ENCODE data around the gene BPGM. TPM values are rescaled to one million over a fixed set of nuclear protein-coding genes. Genes with fewer than 3 reads are reported as not detected.

Gene BPGM
- total RNA-seq, 1 donor, result 64.8 TPM

DNA sequence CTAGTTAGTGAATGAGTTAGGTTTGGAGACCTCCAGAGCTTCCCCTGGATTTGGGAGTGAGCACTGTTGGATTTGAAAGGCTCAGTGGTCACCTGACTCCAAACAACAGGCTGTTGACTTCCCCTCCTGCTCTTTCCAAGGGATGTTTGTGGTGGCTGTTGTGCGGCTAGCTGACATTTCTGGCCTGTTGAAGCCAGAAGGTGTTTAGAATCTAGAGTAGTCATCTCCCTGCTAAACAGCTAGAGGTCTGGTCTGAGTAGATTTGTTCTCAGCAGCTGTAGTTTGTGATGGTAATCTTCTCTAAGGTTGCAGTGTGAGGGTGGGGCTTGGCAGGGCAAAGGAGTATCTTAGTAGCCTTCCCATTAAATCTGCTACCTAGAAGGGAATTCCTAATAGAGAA is 30.1 kb downstream of the BPGM start:
- Histone ChIP-seq H3K4me2 (ENCODE audit: insufficient read depth, low read length) (no peak overlapping the region), H4K20me1 (ENCODE audit: insufficient read depth, low read length) (no peaks in the 10 kb centered on the region), H2AFZ (ENCODE audit: low read length) (no peak overlapping the region), H3K27me3 (ENCODE audit: insufficient read depth, low read length) (no peaks in the 10 kb centered on the region), H3K36me3 (ENCODE audit: insufficient read depth, low read length) (peaks cover 19% of the 10 kb centered on the region), H3K4me3 (ENCODE audit: insufficient read depth, low read length) (no peak overlapping the region), H3K9me3 (ENCODE audit: low read depth, low read length) (no peaks in the 10 kb centered on the region), H3K4me1 (ENCODE audit: insufficient read depth, low read length) (no peaks in the 10 kb centered on the region), H3K27ac (ENCODE audit: low read depth, low read length) (no peak overlapping the region), H3K79me2 (ENCODE audit: insufficient read depth, low read length) (peaks cover 48% of the 10 kb centered on the region)
- TF ChIP-seq, protein P1, sequence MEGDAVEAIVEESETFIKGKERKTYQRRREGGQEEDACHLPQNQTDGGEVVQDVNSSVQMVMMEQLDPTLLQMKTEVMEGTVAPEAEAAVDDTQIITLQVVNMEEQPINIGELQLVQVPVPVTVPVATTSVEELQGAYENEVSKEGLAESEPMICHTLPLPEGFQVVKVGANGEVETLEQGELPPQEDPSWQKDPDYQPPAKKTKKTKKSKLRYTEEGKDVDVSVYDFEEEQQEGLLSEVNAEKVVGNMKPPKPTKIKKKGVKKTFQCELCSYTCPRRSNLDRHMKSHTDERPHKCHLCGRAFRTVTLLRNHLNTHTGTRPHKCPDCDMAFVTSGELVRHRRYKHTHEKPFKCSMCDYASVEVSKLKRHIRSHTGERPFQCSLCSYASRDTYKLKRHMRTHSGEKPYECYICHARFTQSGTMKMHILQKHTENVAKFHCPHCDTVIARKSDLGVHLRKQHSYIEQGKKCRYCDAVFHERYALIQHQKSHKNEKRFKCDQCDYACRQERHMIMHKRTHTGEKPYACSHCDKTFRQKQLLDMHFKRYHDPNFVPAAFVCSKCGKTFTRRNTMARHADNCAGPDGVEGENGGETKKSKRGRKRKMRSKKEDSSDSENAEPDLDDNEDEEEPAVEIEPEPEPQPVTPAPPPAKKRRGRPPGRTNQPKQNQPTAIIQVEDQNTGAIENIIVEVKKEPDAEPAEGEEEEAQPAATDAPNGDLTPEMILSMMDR (IDR thresholded peaks at IDR 0.05; ENCODE audit: extremely low read depth, low read depth, low read length), result no peak
- no peak for DNase-seq (ENCODE audit: insufficient read length, low spot score, missing footprints)

DNA sequence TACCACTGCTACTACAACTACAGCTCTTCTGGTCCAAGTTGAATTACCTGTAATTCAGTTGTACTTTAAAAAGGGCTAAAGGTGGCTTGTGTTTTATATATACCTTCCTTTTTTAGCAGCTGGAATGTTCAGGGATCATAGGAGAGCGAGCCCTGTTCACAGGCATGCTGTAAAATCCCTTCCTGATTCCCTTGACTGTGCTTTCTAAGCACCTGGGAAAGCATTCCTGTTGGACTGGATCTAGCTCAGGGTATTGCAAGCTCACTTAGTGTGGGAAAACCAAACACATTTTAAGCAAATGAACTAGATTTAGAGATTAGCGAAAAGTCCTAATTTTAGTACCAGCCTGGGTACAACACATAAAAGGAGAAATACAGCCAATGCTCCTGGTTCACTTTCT is 31.5 kb downstream of the BPGM start:
- Histone ChIP-seq H3K79me2 (ENCODE audit: insufficient read depth, low read length) (peaks cover 38% of the 10 kb centered on the region), H2AFZ (ENCODE audit: low read length) (no peak overlapping the region), H3K9me3 (ENCODE audit: low read depth, low read length) (no peaks in the 10 kb centered on the region), H3K36me3 (ENCODE audit: insufficient read depth, low read length) (peaks cover 19% of the 10 kb centered on the region), H4K20me1 (ENCODE audit: insufficient read depth, low read length) (no peaks in the 10 kb centered on the region), H3K27me3 (ENCODE audit: insufficient read depth, low read length) (no peaks in the 10 kb centered on the region), H3K27ac (ENCODE audit: low read depth, low read length) (no peak overlapping the region), H3K4me3 (ENCODE audit: insufficient read depth, low read length) (no peak overlapping the region), H3K4me1 (ENCODE audit: insufficient read depth, low read length) (no peaks in the 10 kb centered on the region), H3K4me2 (ENCODE audit: insufficient read depth, low read length) (no peak overlapping the region)
- DNase-seq (ENCODE audit: insufficient read length, low spot score, missing footprints), result no peak
- TF ChIP-seq, protein P1 (IDR thresholded peaks at IDR 0.05; ENCODE audit: extremely low read depth, low read depth, low read length), result no peak

DNA sequence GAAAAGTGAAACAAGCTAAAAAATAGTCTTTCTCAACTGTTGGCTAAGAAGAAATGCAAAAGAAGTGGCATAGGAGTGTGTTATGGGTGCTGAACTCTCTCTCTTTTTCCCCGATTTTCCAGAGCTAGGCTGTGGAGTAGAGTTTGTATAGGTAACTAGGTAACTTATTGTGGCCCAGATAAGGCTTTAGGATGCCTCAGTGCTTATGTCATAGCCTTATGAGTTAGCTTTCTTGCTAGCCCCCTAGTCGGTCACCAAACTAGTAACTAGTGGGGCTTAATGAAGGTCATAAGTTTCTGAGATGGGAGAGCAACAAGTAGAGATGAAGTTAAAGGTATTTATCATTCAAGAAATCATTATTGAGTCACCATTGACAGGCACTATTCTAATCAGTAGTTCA is 32.4 kb downstream of the BPGM start:
- DNase-seq (ENCODE audit: insufficient read length, low spot score, missing footprints), result no peak
- Histone ChIP-seq H3K4me3 (ENCODE audit: insufficient read depth, low read length) (no peak overlapping the region), H3K27me3 (ENCODE audit: insufficient read depth, low read length) (no peaks in the 10 kb centered on the region), H3K4me1 (ENCODE audit: insufficient read depth, low read length) (no peaks in the 10 kb centered on the region), H2AFZ (ENCODE audit: low read length) (no peak overlapping the region), H4K20me1 (ENCODE audit: insufficient read depth, low read length) (no peaks in the 10 kb centered on the region), H3K9me3 (ENCODE audit: low read depth, low read length) (no peaks in the 10 kb centered on the region), H3K79me2 (ENCODE audit: insufficient read depth, low read length) (peaks cover 34% of the 10 kb centered on the region), H3K36me3 (ENCODE audit: insufficient read depth, low read length) (peaks cover 19% of the 10 kb centered on the region), H3K4me2 (ENCODE audit: insufficient read depth, low read length) (no peak overlapping the region), H3K27ac (ENCODE audit: low read depth, low read length) (no peak overlapping the region)
- TF ChIP-seq, protein P1 (IDR thresholded peaks at IDR 0.05; ENCODE audit: extremely low read depth, low read depth, low read length), result no peak

DNA sequence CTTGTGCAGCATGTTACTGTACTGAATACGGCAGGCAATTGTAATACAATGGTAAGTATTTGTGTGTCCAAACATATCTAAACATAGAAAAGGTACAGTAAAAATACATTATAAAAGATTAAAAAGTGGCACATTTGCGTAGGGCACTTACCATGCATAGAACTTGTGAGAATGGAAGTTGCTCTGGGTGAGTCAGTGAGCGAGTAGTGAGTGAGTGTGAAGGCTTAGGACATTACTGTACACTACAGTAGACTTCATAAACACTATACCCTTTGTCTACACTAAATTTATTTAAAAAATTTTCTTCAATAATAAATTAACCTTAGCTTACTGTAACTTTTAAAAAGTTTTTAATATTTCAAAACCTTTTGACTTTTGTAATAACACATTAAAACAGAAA is 37.5 kb downstream of the BPGM start:
- Histone ChIP-seq H3K4me1 (ENCODE audit: insufficient read depth, low read length) (peaks cover 12% of the 10 kb centered on the region), H3K9me3 (ENCODE audit: low read depth, low read length) (no peaks in the 10 kb centered on the region), H4K20me1 (ENCODE audit: insufficient read depth, low read length) (no peaks in the 10 kb centered on the region), H3K4me2 (ENCODE audit: insufficient read depth, low read length) (no peak overlapping the region), H3K27me3 (ENCODE audit: insufficient read depth, low read length) (no peaks in the 10 kb centered on the region), H3K79me2 (ENCODE audit: insufficient read depth, low read length) (no peaks in the 10 kb centered on the region), H3K4me3 (ENCODE audit: insufficient read depth, low read length) (no peak overlapping the region), H2AFZ (ENCODE audit: low read length) (no peak overlapping the region), H3K27ac (ENCODE audit: low read depth, low read length) (no peak overlapping the region), H3K36me3 (ENCODE audit: insufficient read depth, low read length) (peaks cover 13% of the 10 kb centered on the region)
- DNase-seq (ENCODE audit: insufficient read length, low spot score, missing footprints), result no peak
- TF ChIP-seq, protein P1 (IDR thresholded peaks at IDR 0.05; ENCODE audit: extremely low read depth, low read depth, low read length), result no peak
